Left ventricle myocardium superior (tissue), 1 donor: ENCODE measurements around the gene LAMC1. TPM values are rescaled to one million over a fixed set of nuclear protein-coding genes. Genes with fewer than 3 reads are reported as not detected.

Experiments used
- ATAC-seq: fragments of 200-7000 bp; cut with Tn5 transposase; one replicate; pipeline ENCODE4 v1.9.1; 2020; ENCODE audit warnings: mild to moderate bottlenecking, moderate library complexity
- DNase-seq: peaks from one replicate; pipeline ENCODE4 v3.0.0-alpha.2; 2020
- intact Hi-C: fragments of 100-400 bp; cut with micrococcal nuclease; formaldehyde crosslinking; loops from one replicate; pipeline ENCODE4 v1.11.0; 2022
- total RNA-seq: library from RNA; stranded (reverse); fragmentation: NEBNext Ultra II Directional; extraction: Animal tissue kit (Norgen Biotek cat#: 25700); gene quantifications from one replicate; pipeline ENCODE4 v1.2.1, GENCODE V29; 2021
- donor health status: DM: no; HTN: yes; CAD: no; lungs with severe emphysema.

LAMC1 gene
- total RNA-seq, 1 donor from 2014 or later: 98.7 TPM

DNA sequence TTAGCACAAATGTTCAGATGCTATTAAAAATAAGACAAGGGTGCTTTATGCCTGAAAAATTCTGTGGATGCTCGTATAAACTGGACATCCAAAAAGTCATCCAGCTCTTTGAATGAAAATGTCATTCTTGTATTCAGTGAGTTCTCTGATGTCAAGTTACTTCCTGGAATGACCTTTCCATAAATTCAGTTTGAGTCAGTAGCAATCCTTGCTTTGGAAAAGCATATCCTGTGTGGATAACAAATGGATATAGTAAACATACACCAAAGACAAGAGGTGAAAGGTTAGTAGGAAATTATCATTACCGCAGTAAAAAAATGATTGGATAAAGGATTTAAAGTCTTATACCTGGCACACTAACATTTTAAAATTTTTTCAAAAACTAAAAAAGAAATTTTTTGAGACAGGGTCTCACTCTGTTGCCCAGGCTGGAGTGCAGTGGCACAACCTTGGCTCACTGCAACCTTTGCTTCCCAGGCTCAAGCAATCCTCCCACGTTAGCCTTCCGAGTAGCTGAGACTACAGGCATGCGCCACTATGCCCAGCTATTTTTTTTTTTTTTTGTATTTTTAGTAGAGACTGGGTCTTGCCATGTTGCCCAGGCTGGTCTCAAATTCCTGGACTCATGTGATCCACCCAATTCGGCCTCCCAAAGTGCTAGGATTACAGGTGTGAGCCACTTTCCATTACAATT lies 10.8 kb upstream of the LAMC1 start:
- ATAC-seq (no peak), DNase-seq (no peak)
- intact Hi-C loops: no loop called here

- ATAC-seq (no peak), DNase-seq (no peak)
- intact Hi-C loops: no loop called here
Measured at GRCh38 chr1:183019139-183019740, 4.0 kb upstream of the LAMC1 start.

GRCh38 chr1:183019860-183020259 lies 3.4 kb upstream of the LAMC1 start:
- ATAC-seq (no peak), DNase-seq (no peak)
- intact Hi-C loops: loop anchor here (10.0 kb wide), 1 partner anchor 85 kb away; no protein-coding TSS in a partner anchor

DNA sequence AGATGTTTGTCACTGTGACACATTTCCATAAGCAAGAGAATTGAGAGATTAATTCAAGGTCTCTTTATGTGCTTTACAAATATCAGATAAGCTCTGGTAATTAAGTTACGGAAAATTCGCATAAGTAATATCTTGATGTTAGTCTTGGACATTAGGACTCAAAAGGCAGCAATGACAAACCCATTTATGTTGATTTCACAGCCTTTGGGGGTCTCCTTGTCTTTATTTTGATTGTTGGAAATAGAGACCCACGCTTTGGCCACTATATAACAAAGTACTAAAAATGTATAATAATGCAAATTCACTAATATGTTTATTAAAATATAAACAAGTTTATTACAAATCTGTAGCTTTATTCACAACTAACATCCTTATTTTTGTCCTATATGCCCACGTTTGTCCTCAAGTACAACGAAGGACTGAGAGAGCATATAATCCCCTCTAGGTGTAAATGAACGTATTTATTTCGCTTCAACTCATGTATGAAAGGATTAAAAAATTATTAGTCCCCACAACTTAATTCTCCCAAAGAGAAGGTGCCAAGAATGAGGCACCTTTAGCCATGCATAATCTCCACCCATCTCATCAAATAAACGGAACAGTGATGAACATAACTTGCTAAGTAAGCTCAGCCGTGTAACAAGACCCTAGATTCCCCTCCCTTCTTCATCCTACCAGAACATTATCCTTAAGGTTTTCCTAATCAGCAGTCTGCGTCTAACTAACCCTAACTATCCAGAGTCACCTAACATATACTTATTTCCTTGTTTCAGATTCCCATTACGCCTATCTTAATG lies 1.6 kb upstream of the LAMC1 start:
- intact Hi-C loops: loop anchor here (10.0 kb wide), 1 partner anchor 83 kb away; no protein-coding TSS in a partner anchor
- ATAC-seq (no peak), DNase-seq (no peak)

- intact Hi-C loops: loop anchor here (10.0 kb wide), 1 partner anchor 82 kb away; no protein-coding TSS in a partner anchor
- DNase-seq (peak; percentile 85), ATAC-seq (peak; percentile 81)
Measured at GRCh38 chr1:183022202-183023145, 746 bp upstream of the LAMC1 start.

DNA sequence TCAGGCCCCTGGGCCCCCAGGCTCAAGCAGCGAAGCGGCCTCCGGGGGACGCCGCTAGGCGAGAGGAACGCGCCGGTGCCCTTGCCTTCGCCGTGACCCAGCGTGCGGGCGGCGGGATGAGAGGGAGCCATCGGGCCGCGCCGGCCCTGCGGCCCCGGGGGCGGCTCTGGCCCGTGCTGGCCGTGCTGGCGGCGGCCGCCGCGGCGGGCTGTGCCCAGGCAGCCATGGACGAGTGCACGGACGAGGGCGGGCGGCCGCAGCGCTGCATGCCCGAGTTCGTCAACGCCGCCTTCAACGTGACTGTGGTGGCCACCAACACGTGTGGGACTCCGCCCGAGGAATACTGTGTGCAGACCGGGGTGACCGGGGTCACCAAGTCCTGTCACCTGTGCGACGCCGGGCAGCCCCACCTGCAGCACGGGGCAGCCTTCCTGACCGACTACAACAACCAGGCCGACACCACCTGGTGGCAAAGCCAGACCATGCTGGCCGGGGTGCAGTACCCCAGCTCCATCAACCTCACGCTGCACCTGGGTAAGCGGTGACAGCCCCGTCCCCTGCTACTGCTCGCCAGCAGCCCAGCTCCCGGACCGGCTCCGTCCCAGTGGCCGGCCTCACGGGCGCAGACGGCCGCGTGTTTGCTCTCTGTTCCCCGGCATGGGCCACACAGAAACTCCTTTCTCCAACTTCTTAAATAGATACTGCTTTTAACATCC lies 539 bp downstream of the LAMC1 start:
- peak; percentile 39 for ATAC-seq
- intact Hi-C loops: loop anchor here (10.0 kb wide), 1 partner anchor 81 kb away; no protein-coding TSS in a partner anchor
- peak; percentile 76 for DNase-seq

DNA sequence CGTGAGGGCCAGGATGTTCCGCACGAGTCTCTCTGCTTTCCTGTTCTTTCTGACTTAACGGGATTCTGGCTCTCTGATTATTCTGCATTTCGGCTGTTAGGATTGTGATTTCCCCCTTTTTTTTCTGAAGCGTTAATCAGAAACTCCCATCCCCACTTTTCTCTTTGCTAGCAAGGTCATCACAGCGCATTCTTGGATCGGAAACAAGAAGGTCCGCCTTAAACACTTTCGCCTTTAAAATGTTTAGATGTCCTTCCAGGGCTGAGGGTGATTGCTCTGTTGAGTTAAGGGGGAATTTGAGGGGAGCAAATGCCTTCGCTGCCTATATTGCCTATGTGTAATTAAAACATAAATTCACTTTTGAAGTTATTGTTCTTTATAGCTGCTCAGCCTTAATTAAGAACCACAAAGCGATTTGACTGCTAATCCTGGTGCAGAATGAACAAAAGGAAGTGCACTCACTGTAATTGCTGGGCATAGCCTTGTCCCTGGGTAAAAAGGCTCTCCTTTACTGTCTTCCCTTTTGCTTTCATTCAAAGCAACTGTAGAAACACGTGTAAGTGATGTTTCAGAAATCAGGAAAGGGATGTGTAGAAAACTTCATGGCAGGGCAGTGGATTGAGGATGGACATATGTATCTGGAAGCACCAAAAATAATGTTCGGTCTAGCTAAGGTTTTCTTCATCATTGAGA lies 1.2 kb downstream of the LAMC1 start:
- intact Hi-C loops: loop anchor here (10.0 kb wide), 1 partner anchor 80 kb away; no protein-coding TSS in a partner anchor
- no peak for ATAC-seq
- DNase-seq: no peak

GRCh38 chr1:183025010-183025337 lies 1.8 kb downstream of the LAMC1 start:
- ATAC-seq: no peak
- no peak for DNase-seq
- intact Hi-C loops: loop anchor here (10.0 kb wide), 1 partner anchor 80 kb away; no protein-coding TSS in a partner anchor

DNA sequence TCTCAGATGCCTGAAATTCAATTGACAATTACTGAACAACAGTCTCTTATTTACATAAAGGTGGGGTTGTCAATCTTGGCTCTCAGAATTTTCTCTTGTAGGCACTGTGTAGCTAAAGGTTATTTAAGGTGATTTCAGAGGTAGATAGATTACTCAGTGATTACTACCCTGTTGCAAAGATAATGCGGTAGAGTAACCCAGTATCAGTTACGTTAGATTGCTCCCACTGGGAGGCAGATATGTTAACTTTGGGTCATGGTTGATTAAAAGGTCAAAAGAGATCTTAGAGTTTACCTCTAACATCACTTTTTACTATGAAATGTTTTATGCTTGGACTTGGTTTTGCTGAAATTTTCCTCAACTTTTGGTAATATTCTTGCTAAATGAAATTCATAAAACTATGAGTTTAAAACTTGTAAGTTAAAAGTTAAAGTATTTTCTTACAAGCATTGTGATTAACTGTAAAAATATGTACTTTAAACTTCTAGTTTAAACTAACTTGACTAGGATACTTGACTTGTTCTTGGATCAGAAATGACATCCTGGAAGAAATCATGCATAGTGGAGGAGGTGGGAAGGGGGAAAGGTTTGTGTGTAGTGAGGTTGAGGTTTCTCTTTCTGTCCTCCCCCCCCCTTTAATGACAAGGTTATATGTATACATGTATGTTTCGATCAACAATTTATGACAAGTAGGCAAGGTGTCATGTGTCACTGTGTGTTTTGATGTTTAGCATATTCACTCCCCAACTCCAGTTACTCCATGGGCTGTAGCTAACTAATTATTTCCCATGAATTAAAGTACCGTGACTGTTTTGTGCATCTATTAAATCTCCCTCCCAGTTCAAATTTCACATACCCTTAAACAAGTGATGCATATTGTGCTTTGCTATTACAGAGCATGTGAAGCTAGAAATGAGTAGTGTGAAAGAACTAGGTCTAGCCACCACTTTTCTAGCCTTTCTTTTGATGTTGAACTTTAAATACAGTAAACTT lies 2.9 kb downstream of the LAMC1 start:
- DNase-seq (no peak), ATAC-seq (no peak)
- intact Hi-C loops: loop anchor here (10.0 kb wide), 1 partner anchor 79 kb away; no protein-coding TSS in a partner anchor

- no peak for DNase-seq
- ATAC-seq: no peak
- intact Hi-C loops: loop anchor here (10.0 kb wide), 1 partner anchor 78 kb away; no protein-coding TSS in a partner anchor
Measured at GRCh38 chr1:183027031-183027430, 3.8 kb downstream of the LAMC1 start.

DNA sequence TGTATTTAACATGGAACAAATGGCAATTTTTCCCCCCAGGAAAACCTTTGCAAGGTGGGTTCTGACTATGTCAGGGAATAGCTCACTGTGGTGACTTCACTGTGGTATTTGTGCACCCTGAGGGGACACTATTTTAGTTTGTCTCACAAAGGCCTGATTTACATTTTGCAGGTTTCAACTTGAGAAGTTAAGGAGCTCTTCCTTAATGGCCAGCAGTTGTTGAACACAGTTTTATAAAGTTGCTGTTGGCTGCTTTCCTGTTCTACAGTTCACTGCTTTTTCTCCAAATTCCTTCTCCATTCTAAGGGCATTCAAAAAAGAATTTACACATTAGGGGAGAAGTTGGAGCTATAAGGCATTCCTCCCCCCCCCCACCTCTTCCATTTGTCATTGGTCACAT lies 4.6 kb downstream of the LAMC1 start:
- ATAC-seq (no peak), DNase-seq (no peak)
- intact Hi-C loops: loop anchor here (10.0 kb wide), 1 partner anchor 77 kb away; no protein-coding TSS in a partner anchor

GRCh38 chr1:183029591-183030000 lies 6.4 kb downstream of the LAMC1 start:
- no peak for DNase-seq
- intact Hi-C loops: loop anchor here (10.0 kb wide), 1 partner anchor 75 kb away; no protein-coding TSS in a partner anchor
- ATAC-seq: no peak

- intact Hi-C loops: no loop called here
- no peak for DNase-seq
- ATAC-seq: peak; percentile 17
Measured at GRCh38 chr1:183030053-183030452, 6.8 kb downstream of the LAMC1 start.

DNA sequence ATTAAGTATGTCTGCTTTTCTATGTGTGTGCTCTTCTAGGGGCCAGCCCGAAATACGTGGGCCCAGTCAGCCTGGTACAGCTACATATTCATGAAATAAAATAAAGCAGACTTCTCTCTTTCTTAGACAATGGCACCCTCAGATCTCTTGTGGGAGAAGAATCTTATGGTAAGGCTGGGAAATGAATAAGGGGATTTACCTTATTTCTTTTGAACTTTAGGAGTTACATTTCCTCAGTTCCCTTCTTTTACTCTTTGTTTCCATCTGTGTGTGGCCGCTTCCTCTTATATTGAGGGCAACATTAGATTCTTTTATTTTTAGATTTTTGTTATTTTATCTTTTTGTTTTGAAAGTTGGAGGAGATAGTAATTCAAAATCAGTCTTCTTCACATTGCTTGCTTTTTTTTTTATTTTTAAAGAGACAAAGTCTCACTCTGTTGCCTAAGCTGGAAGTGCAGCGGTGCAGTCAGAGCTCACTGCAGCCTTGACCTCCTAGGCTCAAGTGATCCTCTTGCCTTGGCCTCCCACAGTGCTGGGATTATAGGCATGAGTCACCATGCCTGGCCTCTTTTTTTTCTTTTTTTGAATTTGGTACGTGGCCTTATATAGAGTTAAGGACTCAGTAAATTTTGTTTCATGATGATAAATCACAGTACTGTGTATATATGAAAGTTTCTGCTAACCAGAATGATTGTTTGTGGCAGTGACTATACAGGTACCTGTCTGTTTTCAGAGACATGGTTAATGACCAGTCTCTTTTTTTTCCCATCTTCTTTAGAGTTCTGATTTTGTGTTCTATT lies 9.1 kb downstream of the LAMC1 start:
- DNase-seq (no peak), ATAC-seq (peak; percentile 19)
- intact Hi-C loops: no loop called here

- intact Hi-C loops: no loop called here
- DNase-seq (no peak), ATAC-seq (no peak)
Measured at GRCh38 chr1:183033205-183033604, 10.0 kb downstream of the LAMC1 start.

GRCh38 chr1:183034682-183035081 lies 11.5 kb downstream of the LAMC1 start:
- ATAC-seq (no peak), DNase-seq (no peak)
- intact Hi-C loops: no loop called here
